B cell (primary cell): ENCODE data around the gene SIPA1. TPM values are rescaled to one million over a fixed set of nuclear protein-coding genes. Genes with fewer than 3 reads are reported as not detected.

Experiments used
- ATAC-seq: fragments of 200-7000 bp; cut with Tn5 transposase; one replicate; pipeline ENCODE4 v1.10.0; 2021; ENCODE audit warnings: low read depth, mild to moderate bottlenecking, moderate number of reproducible peaks, moderate library complexity
- CTCF ChIA-PET: fragments of 350-600 bp; sonication (Branson Sonifier 250); formaldehyde crosslinking; loops from one replicate; lab custom pipeline; 2021; ENCODE audit warnings: antibody characterized with exemption, inconsistent platforms; lab: Charles Lee
- POLR2A ChIA-PET: fragments of 350-600 bp; sonication (Branson Sonifier 250); formaldehyde crosslinking; loops from one replicate; lab custom pipeline; 2021; ENCODE audit warnings: antibody characterized with exemption; lab: Charles Lee
- DNase-seq: peaks from one replicate; pipeline ENCODE4 v3.0.0; 2013
- H2AFZ ChIP-seq: 2 replicates; pipeline ENCODE4 v1.6.1; 2012; ENCODE audit warnings: mild to moderate bottlenecking, low read depth, low read length; ENCODE audit not compliant: insufficient read depth, poor library complexity, severe bottlenecking
- H3K27ac ChIP-seq, 2 donors: 1 replicate in 1 of 2; 2 replicates in 1 of 2; pipeline ENCODE4 v1.5.1; 2012 to 2013; ENCODE audit warnings: low read length in 2 of 2, mild to moderate bottlenecking in 2 of 2, moderate library complexity in 1 of 2
- H3K27me3 ChIP-seq, 4 experiments: fragments of 200-600 bp in 1 of 4; sonication (generic) in 1 of 4; replicated peaks in 1 of 4; 1 replicate in 2 of 4; 2 replicates in 2 of 4; pipeline versions ENCODE4 v1.6.1 to v1.7.0; 2013 to 2016; ENCODE audit warnings: low read length in 3 of 4, mild to moderate bottlenecking in 2 of 4, mixed read lengths in 1 of 4, moderate library complexity in 1 of 4; ENCODE audit not compliant: insufficient read depth in 4 of 4, control insufficient read depth in 3 of 4; ENCODE audit errors: control extremely low read depth in 1 of 4
- H3K36me3 ChIP-seq, 2 experiments: replicated peaks in 1 of 2; 1 replicate in 1 of 2; 2 replicates in 1 of 2; pipeline versions ENCODE4 v1.6.1 to v1.7.1; 2013; ENCODE audit warnings: low read length in 1 of 2; ENCODE audit not compliant: insufficient read depth in 2 of 2, control insufficient read depth in 1 of 2; ENCODE audit errors: control extremely low read depth in 1 of 2, extremely low read depth in 1 of 2
- H3K4me1 ChIP-seq, 2 donors: fragments of 200-600 bp in 1 of 2; sonication (generic) in 1 of 2; 1 replicate in 1 of 2; 2 replicates in 1 of 2; pipeline versions ENCODE4 v1.5.1 to v1.6.1; 2013 to 2017; ENCODE audit warnings: low read length in 2 of 2; ENCODE audit not compliant: control insufficient read depth in 2 of 2, insufficient read depth in 2 of 2
- H3K4me2 ChIP-seq: replicated peaks from 2 replicates; pipeline ENCODE3; 2012; ENCODE audit warnings: mild to moderate bottlenecking, low read depth, low read length; ENCODE audit not compliant: poor library complexity, severe bottlenecking
- H3K4me3 ChIP-seq, 5 experiments: fragments of 200-600 bp in 1 of 5; sonication (generic) in 1 of 5; 1 replicate in 3 of 5; 2 replicates in 2 of 5; pipeline versions ENCODE4 v1.5.1 to v1.7.0; 2011 to 2016; ENCODE audit warnings: low read length in 4 of 5, mild to moderate bottlenecking in 4 of 5, low read depth in 2 of 5, control low read depth in 1 of 5, moderate library complexity in 1 of 5; ENCODE audit not compliant: insufficient read depth in 1 of 5; ENCODE audit errors: control extremely low read depth in 1 of 5, extremely low read depth in 1 of 5
- H3K79me2 ChIP-seq: fragments of 200-600 bp; sonication (generic); one replicate; pipeline ENCODE4 v1.6.0; 2016; ENCODE audit warnings: low read length; ENCODE audit not compliant: control insufficient read depth, insufficient read depth
- H3K9ac ChIP-seq: fragments of 200-600 bp; sonication (generic); 2 replicates; pipeline ENCODE4 v1.6.1; 2017; ENCODE audit warnings: mild to moderate bottlenecking, low read length, moderate library complexity
- H3K9me3 ChIP-seq, 3 donors: one replicate each; pipeline versions ENCODE4 v1.6.1 to v1.7.1; 2013; ENCODE audit warnings: low read length in 2 of 3; ENCODE audit not compliant: control insufficient read depth in 2 of 3, insufficient read depth in 1 of 3; ENCODE audit errors: control extremely low read depth in 1 of 3
- H4K20me1 ChIP-seq: 2 replicates; pipeline ENCODE4 v1.6.0; 2012; ENCODE audit warnings: mild to moderate bottlenecking, low read length; ENCODE audit not compliant: insufficient read depth, control insufficient read depth, poor library complexity, severe bottlenecking
- H3K27ac Mint-ChIP-seq: one replicate; pipeline ENCODE4 v1.8.0; 2021; ENCODE audit warnings: mixed read lengths
- H3K27me3 Mint-ChIP-seq: one replicate; pipeline ENCODE4 v1.8.0; 2021; ENCODE audit warnings: mixed read lengths
- H3K4me1 Mint-ChIP-seq: one replicate; pipeline ENCODE4 v1.8.0; 2021; ENCODE audit warnings: mixed read lengths
- H3K4me3 Mint-ChIP-seq: one replicate; pipeline ENCODE4 v1.8.0; 2021; ENCODE audit warnings: mixed read lengths
- H3K9me3 Mint-ChIP-seq: one replicate; pipeline ENCODE4 v1.8.0; 2022; ENCODE audit warnings: mixed read lengths; ENCODE audit not compliant: insufficient read depth
- EZH2 ChIP-seq: IDR thresholded peaks from 2 replicates; pipeline ENCODE4 v1.6.1; 2012; ENCODE audit warnings: borderline replicate concordance, low read depth, mild to moderate bottlenecking, moderate library complexity, low read length; ENCODE audit not compliant: insufficient read depth, poor library complexity, severe bottlenecking
- WGBS: methylation state at CpG from one replicate; pipeline ENCODE4 v1.1.5; 2013; ENCODE audit warnings: missing lambda C conversion rate; ENCODE audit not compliant: insufficient coverage; 5-methylcytosine and 5-hydroxymethylcytosine counted together
- intact Hi-C: fragments of 100-400 bp; cut with micrococcal nuclease; formaldehyde crosslinking; loops from one replicate; pipeline ENCODE4 v1.10.0; 2022
- polyA plus RNA-seq: library from polyadenylated mRNA; depleted of rRNA; stranded (reverse); fragments of >200 nt; gene quantifications from 2 replicates; pipeline ENCODE4 v1.2.3, GENCODE V29; 2012
- total RNA-seq, 2 donors: library from RNA; stranded (reverse); fragments of 120-200 nt in 1 of 2; gene quantifications; 1 replicate in 1 of 2; 2 replicates in 1 of 2; pipeline versions ENCODE4 v1.2.3 to v1.2.4, GENCODE V29; 2013 to 2022
- TF ChIP-seq, protein P1 (sequence below): fragments of 200-600 bp; IDR thresholded peaks from one replicate; pipeline ENCODE4 v1.8.0; 2022; ENCODE audit warnings: antibody characterized with exemption, mild to moderate bottlenecking

The SIPA1 gene
- total and polyA plus RNA-seq, 2 donors (not counting 1 experiment from before 2014, with no cell fraction given), result 314 to 448 TPM

DNA sequence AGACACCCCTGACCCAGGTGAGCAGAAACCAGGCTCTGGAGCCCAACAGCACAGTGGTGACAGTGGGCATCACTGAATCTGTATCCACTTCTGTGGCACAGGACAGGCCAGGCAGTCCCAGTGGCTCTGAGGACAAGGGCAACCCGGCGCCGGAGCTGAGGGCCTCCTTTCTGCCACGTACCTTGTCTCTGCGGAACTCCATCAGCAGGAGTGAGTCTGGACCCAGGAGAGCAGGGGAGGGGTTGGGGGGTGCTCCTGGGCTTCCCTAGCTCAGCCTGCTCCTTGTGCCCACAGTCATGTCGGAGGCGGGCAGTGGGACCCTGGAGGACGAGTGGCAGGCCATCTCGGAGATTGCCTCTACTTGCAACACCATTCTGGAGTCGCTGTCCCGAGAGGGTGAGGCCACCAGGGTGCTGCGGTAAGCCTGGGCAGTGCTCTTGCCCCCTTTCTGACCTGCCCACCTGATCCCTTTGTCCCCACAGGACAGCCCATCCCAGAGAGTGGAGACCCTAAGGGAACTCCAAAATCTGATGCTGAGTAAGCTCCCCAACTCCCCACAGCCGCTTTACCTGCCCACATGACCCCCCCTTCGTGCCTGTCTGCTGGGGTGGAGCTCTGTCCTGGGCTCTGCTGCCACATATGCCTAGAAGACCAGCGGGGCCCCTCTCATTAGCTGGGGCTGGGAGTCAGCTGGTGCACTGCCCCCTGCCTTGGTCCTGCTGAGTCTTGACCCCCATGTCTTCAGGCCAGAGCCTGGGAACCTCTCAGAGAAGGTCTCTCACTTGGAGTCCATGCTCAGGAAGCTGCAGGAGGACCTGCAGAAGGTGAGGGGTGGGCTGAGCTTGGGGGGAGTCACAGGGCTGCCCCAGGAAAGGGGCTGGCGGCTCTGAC is 12.0 kb downstream of the SIPA1 start:
- intact Hi-C loops, result no loop called here
- H3K4me3 ChIP-seq, result no peak overlapping the region
- peak; percentile 46 for DNase-seq
- no peaks in the 10 kb centered on the region for H3K27me3 ChIP-seq
- H3K4me3 Mint-ChIP-seq, result no peak overlapping the region
- no peaks in the 10 kb centered on the region for H3K9me3 Mint-ChIP-seq
- H3K27me3 Mint-ChIP-seq, result no peaks in the 10 kb centered on the region
- peaks cover 47% of the 10 kb centered on the region for H3K4me1 Mint-ChIP-seq
- H3K36me3 ChIP-seq, result peaks cover 0 to 74% of the 10 kb centered on the region in 2 experiments
- H3K27ac Mint-ChIP-seq, result no peak overlapping the region
- ChIA-PET CTCF (interaction anchor here (0.6 to 1.6 kb wide), 3 partner anchors 11 to 157 kb away, joined by 3 to 5 read pairs (median 4); partner anchors contain the start of gene SIPA1), POLR2A (interaction anchor here (0.6 to 1.7 kb wide), 3 partner anchors 10 to 14 kb away, joined by 3 to 15 read pairs (median 5); no protein-coding TSS in a partner anchor)
- no peak overlapping the region for H3K9ac ChIP-seq
- no peak overlapping the region for H3K4me2 ChIP-seq
- H3K9me3 ChIP-seq, result no peaks in the 10 kb centered on the region
- 94% methylated on average over 16 of the region's 16 CpGs for WGBS
- peaks cover 4% of the 10 kb centered on the region for H3K79me2 ChIP-seq
- ATAC-seq, result no peak
- H3K27ac ChIP-seq, result no peak overlapping the region
- peaks cover 70% of the 10 kb centered on the region for H4K20me1 ChIP-seq
- peaks cover 22 to 44% of the 10 kb centered on the region in 2 donors for H3K4me1 ChIP-seq
- no peak for TF ChIP-seq EZH2
- TF ChIP-seq, protein P1, sequence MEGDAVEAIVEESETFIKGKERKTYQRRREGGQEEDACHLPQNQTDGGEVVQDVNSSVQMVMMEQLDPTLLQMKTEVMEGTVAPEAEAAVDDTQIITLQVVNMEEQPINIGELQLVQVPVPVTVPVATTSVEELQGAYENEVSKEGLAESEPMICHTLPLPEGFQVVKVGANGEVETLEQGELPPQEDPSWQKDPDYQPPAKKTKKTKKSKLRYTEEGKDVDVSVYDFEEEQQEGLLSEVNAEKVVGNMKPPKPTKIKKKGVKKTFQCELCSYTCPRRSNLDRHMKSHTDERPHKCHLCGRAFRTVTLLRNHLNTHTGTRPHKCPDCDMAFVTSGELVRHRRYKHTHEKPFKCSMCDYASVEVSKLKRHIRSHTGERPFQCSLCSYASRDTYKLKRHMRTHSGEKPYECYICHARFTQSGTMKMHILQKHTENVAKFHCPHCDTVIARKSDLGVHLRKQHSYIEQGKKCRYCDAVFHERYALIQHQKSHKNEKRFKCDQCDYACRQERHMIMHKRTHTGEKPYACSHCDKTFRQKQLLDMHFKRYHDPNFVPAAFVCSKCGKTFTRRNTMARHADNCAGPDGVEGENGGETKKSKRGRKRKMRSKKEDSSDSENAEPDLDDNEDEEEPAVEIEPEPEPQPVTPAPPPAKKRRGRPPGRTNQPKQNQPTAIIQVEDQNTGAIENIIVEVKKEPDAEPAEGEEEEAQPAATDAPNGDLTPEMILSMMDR, result no peak
- no peak overlapping the region for H2AFZ ChIP-seq
